Natural killer cell (primary cell): ENCODE measurements around the gene TMEM114. TPM values are rescaled to one million over a fixed set of nuclear protein-coding genes. Genes with fewer than 3 reads are reported as not detected.

Source experiments
- ATAC-seq, 3 donors: fragments of 150-1000 bp in 2 of 3; fragments of 200-7000 bp in 1 of 3; cut with Tn5 transposase; 1 replicate in 1 of 3; 2 replicates in 2 of 3; pipeline ENCODE4 v1.10.0; 2021; ENCODE audit warnings: mild to moderate bottlenecking in 2 of 3, moderate library complexity in 2 of 3
- DNase-seq, 2 donors: peaks; one replicate each; pipeline versions ENCODE4 v3.0.0 to v3.0.0-alpha.2; 2013 to 2021; ENCODE audit warnings: mixed read lengths in 1 of 2
- H3K27ac ChIP-seq: one replicate; pipeline ENCODE4 v1.5.1; 2013; ENCODE audit warnings: mild to moderate bottlenecking, low read length
- H3K27me3 ChIP-seq: one replicate; pipeline ENCODE4 v1.6.1; 2013; ENCODE audit warnings: low read length; ENCODE audit not compliant: control insufficient read depth, insufficient read depth
- H3K36me3 ChIP-seq: one replicate; pipeline ENCODE4 v1.6.1; 2013; ENCODE audit warnings: low read length; ENCODE audit not compliant: control insufficient read depth, insufficient read depth
- H3K4me1 ChIP-seq: one replicate; pipeline ENCODE4 v1.6.1; 2013; ENCODE audit warnings: low read length; ENCODE audit not compliant: control insufficient read depth, insufficient read depth
- H3K4me3 ChIP-seq: one replicate; pipeline ENCODE4 v1.5.1; 2013; ENCODE audit warnings: low read length
- H3K9me3 ChIP-seq: one replicate; pipeline ENCODE4 v1.6.1; 2013; ENCODE audit warnings: low read length; ENCODE audit not compliant: control insufficient read depth, insufficient read depth
- H3K27ac Mint-ChIP-seq, 2 donors: one replicate each; pipeline ENCODE4 v1.8.0; 2022; ENCODE audit warnings: mild to moderate bottlenecking in 2 of 2, mixed read lengths in 2 of 2, moderate library complexity in 1 of 2
- H3K27me3 Mint-ChIP-seq, 2 donors: one replicate each; pipeline ENCODE4 v1.8.0; 2022; ENCODE audit warnings: low read depth in 2 of 2, mixed read lengths in 2 of 2
- H3K36me3 Mint-ChIP-seq: one replicate; pipeline ENCODE4 v1.8.0; 2022; ENCODE audit warnings: mixed read lengths
- H3K4me1 Mint-ChIP-seq, 2 donors: one replicate each; pipeline ENCODE4 v1.8.0; 2022; ENCODE audit warnings: mixed read lengths in 2 of 2
- H3K4me3 Mint-ChIP-seq: one replicate; pipeline ENCODE4 v1.8.0; 2022; ENCODE audit warnings: mild to moderate bottlenecking, moderate library complexity, mixed read lengths
- H3K9me3 Mint-ChIP-seq, 2 donors: one replicate each; pipeline ENCODE4 v1.8.0; 2022; ENCODE audit warnings: mixed read lengths in 2 of 2
- CTCF ChIP-seq: fragments of 200-600 bp; IDR thresholded peaks from one replicate; pipeline ENCODE4 v1.8.0; 2022; ENCODE audit warnings: antibody characterized with exemption
- WGBS: methylation state at CpG from one replicate; pipeline ENCODE4 v1.1.7; 2013; ENCODE audit warnings: missing lambda C conversion rate; ENCODE audit not compliant: insufficient coverage; 5-methylcytosine and 5-hydroxymethylcytosine counted together
- intact Hi-C: fragments of 100-400 bp; cut with micrococcal nuclease; formaldehyde crosslinking; loops from one replicate; pipeline ENCODE4 v1.14.2; 2022
- total RNA-seq, 4 donors: library from RNA; stranded (reverse); fragments of 120-200 nt in 1 of 4; gene quantifications; one replicate each; pipeline versions ENCODE4 v1.2.3 to v1.2.4, GENCODE V29; 2013 to 2022

The TMEM114 gene
- total RNA-seq, 3 donors from 2014 or later (not counting 1 experiment from before 2014, with no cell fraction given): not detected

- Mint-ChIP-seq H3K4me3 (no peak overlapping the region), H3K9me3 (no peaks in the 10 kb centered on the region), H3K36me3 (no peaks in the 10 kb centered on the region), H3K4me1 (peaks cover 7 to 9% of the 10 kb centered on the region in 2 donors), H3K27ac (no peak overlapping the region), H3K27me3 (peaks cover 9 to 29% of the 10 kb centered on the region in 2 donors)
- intact Hi-C loops: loop anchor here (5.0 kb wide), 1 partner anchor 52 kb away; the partner anchor contains the start of gene ABAT
- Histone ChIP-seq H3K9me3 (no peaks in the 10 kb centered on the region), H3K4me3 (no peak overlapping the region), H3K27me3 (no peaks in the 10 kb centered on the region), H3K4me1 (peaks cover 13% of the 10 kb centered on the region), H3K27ac (no peak overlapping the region), H3K36me3 (no peaks in the 10 kb centered on the region)
- 71% methylated on average over 1 of the region's 5 CpGs for WGBS
- no peak for ATAC-seq
- TF ChIP-seq CTCF: no peak
- DNase-seq: no peak
Measured at GRCh38 chr16:8619671-8620370, 29.5 kb upstream of the TMEM114 start.

- no peak for TF ChIP-seq CTCF
- H3K4me1 ChIP-seq: no peaks in the 10 kb centered on the region
- 82% methylated on average over 9 of the region's 9 CpGs for WGBS
Measured at GRCh38 chr16:8614435-8615029, 24.2 kb upstream of the TMEM114 start.

DNA sequence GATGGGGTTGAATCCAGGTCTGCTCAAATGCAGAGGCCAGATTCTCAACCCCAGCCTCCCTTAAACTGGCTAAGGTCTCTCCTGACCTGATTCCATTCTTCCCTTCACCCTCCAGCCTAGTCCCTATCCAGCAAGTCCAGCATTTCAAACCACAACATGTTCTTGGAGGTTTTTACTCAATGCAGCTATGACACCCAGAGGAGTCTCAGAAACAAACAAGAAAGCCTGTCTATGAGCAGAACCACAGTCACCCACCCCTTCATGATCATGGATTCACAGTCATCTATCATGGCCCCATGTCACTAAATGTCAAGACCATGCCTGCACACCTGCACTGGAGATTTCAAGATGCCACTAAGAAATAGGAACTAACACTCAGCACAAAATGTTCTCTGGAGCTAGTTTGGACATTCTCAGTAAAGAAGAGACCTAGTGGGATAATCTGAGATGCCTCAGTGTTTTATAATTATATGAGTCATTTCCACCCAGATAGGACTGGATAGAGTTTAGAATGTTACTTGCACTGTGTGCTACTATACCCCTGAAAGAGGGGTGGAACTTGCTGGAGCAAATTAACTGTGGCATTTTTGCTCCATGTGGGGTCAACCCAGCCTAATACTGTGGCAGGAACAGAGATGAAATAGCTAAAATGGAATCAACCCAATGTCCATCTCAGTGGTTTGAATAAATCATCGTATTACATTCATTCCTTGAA, 21.7 kb upstream of the TMEM114 start:
- H3K27me3 Mint-ChIP-seq: peaks cover 29 to 46% of the 10 kb centered on the region in 2 donors
- H3K9me3 Mint-ChIP-seq: no peaks in the 10 kb centered on the region
- Histone ChIP-seq H3K36me3 (no peaks in the 10 kb centered on the region), H3K4me1 (no peaks in the 10 kb centered on the region), H3K9me3 (no peaks in the 10 kb centered on the region), H3K27ac (no peak overlapping the region), H3K27me3 (no peaks in the 10 kb centered on the region), H3K4me3 (no peak overlapping the region)
- intact Hi-C loops: no loop called here
- H3K4me1 Mint-ChIP-seq: no peaks in the 10 kb centered on the region
- no peaks in the 10 kb centered on the region for H3K36me3 Mint-ChIP-seq
- no peak for ATAC-seq
- WGBS: 100% methylated on average over 1 of the region's 1 CpG
- no peak for DNase-seq
- no peak overlapping the region for H3K27ac Mint-ChIP-seq
- H3K4me3 Mint-ChIP-seq: no peak overlapping the region
- no peak for TF ChIP-seq CTCF

More at GRCh38 chr16:8614435-8615029, 24.2 kb upstream of the TMEM114 start:
- Mint-ChIP-seq H3K9me3 (no peaks in the 10 kb centered on the region), H3K27me3 (peaks cover 25 to 55% of the 10 kb centered on the region in 2 donors), H3K4me3 (no peak overlapping the region), H3K4me1 (no peaks in the 10 kb centered on the region), H3K27ac (no peak overlapping the region), H3K36me3 (no peaks in the 10 kb centered on the region)
- H3K9me3 ChIP-seq: no peaks in the 10 kb centered on the region
- no peaks in the 10 kb centered on the region for H3K36me3 ChIP-seq
- no peak overlapping the region for H3K4me3 ChIP-seq
- intact Hi-C loops: no loop called here
- no peak for ATAC-seq
- no peaks in the 10 kb centered on the region for H3K27me3 ChIP-seq
- H3K27ac ChIP-seq: no peak overlapping the region
- no peak for DNase-seq
